ENCODE measurements around the gene TATDN2. TPM values are rescaled to one million over a fixed set of nuclear protein-coding genes. Genes with fewer than 3 reads are reported as not detected.

TATDN2 gene
- total and polyA plus RNA-seq, 8 donors = 29.1 to 42.1 (median 36.1) TPM

- no peak for ATAC-seq
- Histone ChIP-seq H3K27me3 (peaks cover 13 to 52% of the 10 kb centered on the region in 2 donors), H3K9me3 (no peaks in the 10 kb centered on the region), H3K27ac (no peak overlapping the region), H3K36me3 (no peaks in the 10 kb centered on the region), H3K4me1 (no peaks in the 10 kb centered on the region), H3K4me3 (no peak overlapping the region)
- no peak for TF ChIP-seq CTCF (IDR thresholded peaks at IDR 0.05)
- intact Hi-C loops (cut with DNase I) = no loop called here
- no peak for DNase-seq
These were observed 81.3 kb downstream of the TATDN2 start for GRCh38 chr3:10329495-10330015.

GRCh38 chr3:10330319-10330718, 82.1 kb downstream of the TATDN2 start:
- Histone ChIP-seq H3K4me3 (no peak overlapping the region), H3K4me1 (no peaks in the 10 kb centered on the region), H3K9me3 (no peaks in the 10 kb centered on the region), H3K36me3 (no peaks in the 10 kb centered on the region), H3K27ac (no peak overlapping the region), H3K27me3 (peaks cover 13 to 52% of the 10 kb centered on the region in 2 donors)
- no peak for TF ChIP-seq CTCF (IDR thresholded peaks at IDR 0.05)
- intact Hi-C loops (cut with DNase I) = no loop called here
- ATAC-seq (no peak), DNase-seq (no peak)

Small RNA genes within 50 kb of the gene (microRNA-seq; reads per million reads assigned to microRNA genes)
- gene MIR378B = 0 reads per million in 2 donors

Other genes with a start within 250 kb of the TATDN2 start
- 1 to 10 TPM; 8.6 to 9.0 TPM for gene FANCD2, start 222.0 kb upstream of the TATDN2 start, total RNA-seq
- 10 to 100 TPM; 15.8 to 28.4 (median 21.7) TPM for gene FANCD2, start 222.0 kb upstream of the TATDN2 start, polyA plus RNA-seq (ENCODE audit: insufficient read length in 6 of 6)
- not detected for gene FANCD2OS, start 140.2 kb upstream of the TATDN2 start, total RNA-seq
- under 1 TPM in 5 of 6 donors, not detected in 1; 0.43 to 1.00 (median 0.72) TPM for gene FANCD2OS, start 140.2 kb upstream of the TATDN2 start, polyA plus RNA-seq (ENCODE audit: insufficient read length in 6 of 6)
- gene BRK1, start 132.8 kb upstream of the TATDN2 start, total RNA-seq = 100 to 1,000 TPM; 114 to 126 TPM
- gene BRK1, start 132.8 kb upstream of the TATDN2 start, polyA plus RNA-seq (ENCODE audit: insufficient read length in 6 of 6) = 100 to 1,000 TPM; 181 to 210 (median 190) TPM
- 10 to 100 TPM; 36.8 to 40.7 TPM for gene VHL, start 106.7 kb upstream of the TATDN2 start, total RNA-seq
- gene VHL, start 106.7 kb upstream of the TATDN2 start, polyA plus RNA-seq (ENCODE audit: insufficient read length in 6 of 6) = 10 to 100 TPM; 85.2 to 96.4 (median 89.8) TPM
- gene IRAK2, start 83.5 kb upstream of the TATDN2 start, total RNA-seq = 1 to 10 TPM; 3.3 to 8.5 TPM
- gene IRAK2, start 83.5 kb upstream of the TATDN2 start, polyA plus RNA-seq (ENCODE audit: insufficient read length in 6 of 6) = 1 to 10 TPM; 1.7 to 2.6 (median 2.3) TPM
- 1 to 10 TPM in 1 of 2 donors, under 1 TPM in 1; 0.17 to 3.0 TPM for gene GHRL, start 44.5 kb downstream of the TATDN2 start, total RNA-seq
- gene GHRL, start 44.5 kb downstream of the TATDN2 start, polyA plus RNA-seq (ENCODE audit: insufficient read length in 6 of 6) = 100 to 1,000 TPM in 5 of 6 donors, 10 to 100 TPM in 1; 50.2 to 195 (median 123) TPM
- 100 to 1,000 TPM; 130 to 131 TPM for gene SEC13, start 72.7 kb downstream of the TATDN2 start, total RNA-seq
- 100 to 1,000 TPM; 102 to 135 (median 105) TPM for gene SEC13, start 72.7 kb downstream of the TATDN2 start, polyA plus RNA-seq (ENCODE audit: insufficient read length in 6 of 6)

All from left lung (tissue), 10 donors.